ENCODE data around the gene IFTAP.
"Not testable (repeated sequence)": the region's sequence is repeated elsewhere in the genome, so short reads cannot be mapped to it uniquely, and the experiment has no call there.

The IFTAP gene

GRCh38 chr11:36657610-36658267, 63.4 kb downstream of the IFTAP start:
- no peak for DNase-seq (ENCODE audit: extremely low spot score)
- ChIA-PET POLR2A (no interaction called here), CTCF (interaction anchor here (2.0 to 2.1 kb wide), 2 partner anchors 14 to 89 kb away, joined by 7 to 9 read pairs; no protein-coding TSS in a partner anchor)
- TF ChIP-seq, protein P1, sequence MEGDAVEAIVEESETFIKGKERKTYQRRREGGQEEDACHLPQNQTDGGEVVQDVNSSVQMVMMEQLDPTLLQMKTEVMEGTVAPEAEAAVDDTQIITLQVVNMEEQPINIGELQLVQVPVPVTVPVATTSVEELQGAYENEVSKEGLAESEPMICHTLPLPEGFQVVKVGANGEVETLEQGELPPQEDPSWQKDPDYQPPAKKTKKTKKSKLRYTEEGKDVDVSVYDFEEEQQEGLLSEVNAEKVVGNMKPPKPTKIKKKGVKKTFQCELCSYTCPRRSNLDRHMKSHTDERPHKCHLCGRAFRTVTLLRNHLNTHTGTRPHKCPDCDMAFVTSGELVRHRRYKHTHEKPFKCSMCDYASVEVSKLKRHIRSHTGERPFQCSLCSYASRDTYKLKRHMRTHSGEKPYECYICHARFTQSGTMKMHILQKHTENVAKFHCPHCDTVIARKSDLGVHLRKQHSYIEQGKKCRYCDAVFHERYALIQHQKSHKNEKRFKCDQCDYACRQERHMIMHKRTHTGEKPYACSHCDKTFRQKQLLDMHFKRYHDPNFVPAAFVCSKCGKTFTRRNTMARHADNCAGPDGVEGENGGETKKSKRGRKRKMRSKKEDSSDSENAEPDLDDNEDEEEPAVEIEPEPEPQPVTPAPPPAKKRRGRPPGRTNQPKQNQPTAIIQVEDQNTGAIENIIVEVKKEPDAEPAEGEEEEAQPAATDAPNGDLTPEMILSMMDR (IDR thresholded peaks at IDR 0.05; ENCODE audit: control extremely low read depth, extremely low read depth, low read depth, missing control alignments), result no peak

GRCh38 chr11:36661359-36661758, 67.1 kb downstream of the IFTAP start:
- DNase-seq (ENCODE audit: extremely low spot score); POLR2A ChIA-PET: not testable (repeated sequence)
- CTCF ChIA-PET, result interaction anchor here (0.8 to 1.6 kb wide), 8 partner anchors 10 to 97 kb away, joined by 3 to 7 read pairs (median 4); no protein-coding TSS in a partner anchor

DNA sequence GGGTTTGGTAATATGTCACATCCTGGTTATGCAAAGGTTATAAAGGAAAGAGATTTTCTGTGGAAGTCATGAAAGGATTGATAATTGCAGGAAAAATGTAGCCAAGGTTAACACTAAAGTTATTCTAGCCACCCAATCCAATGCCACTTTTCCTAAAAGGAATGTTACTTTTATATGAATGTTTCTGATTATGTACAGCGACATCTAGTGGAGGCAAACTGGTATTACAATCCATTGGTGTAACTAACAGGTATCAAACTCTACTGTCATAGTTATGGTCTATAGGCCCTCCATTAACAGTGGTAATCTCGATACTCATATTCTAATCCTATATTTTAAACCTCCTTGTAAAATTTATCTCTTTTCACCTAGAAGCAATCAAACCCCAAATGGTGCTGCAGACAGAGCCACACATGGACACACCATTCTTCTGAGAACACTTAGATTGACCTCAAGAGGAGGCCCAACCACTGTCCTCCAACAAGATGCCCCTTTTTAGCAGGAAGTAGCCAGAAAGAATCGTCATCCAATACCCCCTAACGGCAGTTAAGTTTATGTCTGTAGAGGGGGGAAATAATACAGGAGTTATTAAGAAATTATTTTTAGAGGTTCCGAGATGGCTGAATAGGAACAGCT, 78.6 kb downstream of the IFTAP start:
- ChIA-PET CTCF (interaction anchor here (0.7 to 8.1 kb wide), 22 partner anchors 11 to 851 kb away, joined by 3 to 86 read pairs (median 5); partner anchors contain the start of gene RAG1), POLR2A (no interaction called here)
- TF ChIP-seq, protein P1 (IDR thresholded peaks at IDR 0.05; ENCODE audit: control extremely low read depth, extremely low read depth, low read depth, missing control alignments), result peak; percentile 76
- DNase-seq (ENCODE audit: extremely low spot score), result no peak

DNA sequence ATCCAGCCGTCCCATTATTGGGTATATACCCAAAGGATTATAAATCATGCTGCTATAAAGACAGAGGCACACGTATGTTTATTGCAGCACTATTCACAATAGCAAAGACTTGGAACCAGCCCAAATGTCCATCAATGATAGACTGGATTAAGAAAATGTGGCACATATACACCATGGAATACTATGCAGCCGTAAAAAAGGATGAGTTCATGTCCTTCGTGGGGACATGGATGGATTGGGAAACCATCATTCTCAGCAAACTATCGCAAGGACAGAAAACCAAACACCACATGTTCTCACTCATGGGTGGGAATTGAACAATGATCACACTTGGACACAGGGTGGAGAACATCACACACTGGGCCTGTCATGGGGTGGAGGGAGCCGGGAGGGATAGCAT, 85.2 kb downstream of the IFTAP start:
- CTCF ChIA-PET, result interaction anchor here (1.4 kb wide), 1 partner anchor 67 kb away, joined by 3 read pairs; no protein-coding TSS in a partner anchor
- POLR2A ChIA-PET; DNase-seq (ENCODE audit: extremely low spot score): not testable (repeated sequence)

GRCh38 chr11:36683818-36684217, 89.5 kb downstream of the IFTAP start:
- no peak for DNase-seq (ENCODE audit: extremely low spot score)
- ChIA-PET CTCF (interaction anchor here (1.2 to 1.4 kb wide), 2 partner anchors 19 to 63 kb away, joined by 3 to 5 read pairs; no protein-coding TSS in a partner anchor), POLR2A (no interaction called here)
- TF ChIP-seq, protein P1 (IDR thresholded peaks at IDR 0.05; ENCODE audit: control extremely low read depth, extremely low read depth, low read depth, missing control alignments), result no peak

- TF ChIP-seq, protein P1 (IDR thresholded peaks at IDR 0.05; ENCODE audit: control extremely low read depth, extremely low read depth, low read depth, missing control alignments), result no peak
- CTCF ChIA-PET, result interaction anchor here (1.1 to 1.6 kb wide), 7 partner anchors 11 to 121 kb away, joined by 3 to 10 read pairs (median 6); no protein-coding TSS in a partner anchor
- peak; percentile 13 for DNase-seq (ENCODE audit: extremely low spot score)
- POLR2A ChIA-PET, result no interaction called here
Measured at GRCh38 chr11:36684840-36685801, 90.8 kb downstream of the IFTAP start.

DNA sequence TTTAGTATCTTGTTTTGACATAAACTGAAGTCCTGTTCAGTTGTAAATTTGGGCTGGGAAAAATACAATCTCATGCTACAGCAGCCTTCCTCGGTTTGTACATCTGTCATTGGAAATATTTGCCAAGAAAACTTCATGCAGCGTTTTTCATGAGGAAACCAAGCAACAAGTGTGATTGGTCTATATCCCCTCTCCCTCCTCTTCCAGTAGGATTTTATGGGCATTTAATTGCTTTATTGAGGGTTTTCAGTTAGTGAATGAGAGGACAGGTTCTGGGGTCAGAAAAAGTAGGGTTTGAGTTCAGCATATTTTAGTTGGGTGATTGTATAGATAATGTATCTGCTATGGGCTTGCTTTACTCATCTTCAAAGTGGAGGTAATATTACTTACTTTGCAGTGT, 93.8 kb downstream of the IFTAP start:
- POLR2A ChIA-PET, result no interaction called here
- TF ChIP-seq, protein P1 (IDR thresholded peaks at IDR 0.05; ENCODE audit: control extremely low read depth, extremely low read depth, low read depth, missing control alignments), result no peak
- DNase-seq (ENCODE audit: extremely low spot score), result no peak
- CTCF ChIA-PET, result interaction anchor here (0.9 to 8.0 kb wide), 5 partner anchors 16 to 126 kb away, joined by 3 to 65 read pairs (median 5); no protein-coding TSS in a partner anchor
